WTC11 (cell line): ENCODE data around the gene CISH.

ENCODE experiments used
- CTCF ChIP-seq: fragments of 200-600 bp; IDR thresholded peaks from 2 replicates; pipeline ENCODE4 v1.8.0; 2022; ENCODE audit warnings: antibody characterized with exemption
- SMAD3 ChIP-seq: sonication (generic); formaldehyde crosslinking; IDR thresholded peaks from 2 replicates; pipeline ENCODE4 v1.8.0; 2022; ENCODE audit warnings: missing genetic modification reagents, mild to moderate bottlenecking, borderline replicate concordance
- ZBTB21 ChIP-seq: sonication (generic); formaldehyde crosslinking; IDR thresholded peaks from 2 replicates; pipeline ENCODE4 v1.8.1; 2023; ENCODE audit warnings: mild to moderate bottlenecking, missing genetic modification reagents, borderline replicate concordance
- TF ChIP-seq, protein P1 (sequence below): sonication (generic); formaldehyde crosslinking; IDR thresholded peaks from 2 replicates; pipeline ENCODE4 v1.8.1; 2023; ENCODE audit warnings: mild to moderate bottlenecking, missing genetic modification reagents, borderline replicate concordance
- TF ChIP-seq, protein P2 (sequence below): sonication (generic); formaldehyde crosslinking; IDR thresholded peaks from 2 replicates; pipeline ENCODE4 v1.8.1; 2022; ENCODE audit warnings: mild to moderate bottlenecking, missing genetic modification reagents, moderate library complexity, borderline replicate concordance

DNA sequence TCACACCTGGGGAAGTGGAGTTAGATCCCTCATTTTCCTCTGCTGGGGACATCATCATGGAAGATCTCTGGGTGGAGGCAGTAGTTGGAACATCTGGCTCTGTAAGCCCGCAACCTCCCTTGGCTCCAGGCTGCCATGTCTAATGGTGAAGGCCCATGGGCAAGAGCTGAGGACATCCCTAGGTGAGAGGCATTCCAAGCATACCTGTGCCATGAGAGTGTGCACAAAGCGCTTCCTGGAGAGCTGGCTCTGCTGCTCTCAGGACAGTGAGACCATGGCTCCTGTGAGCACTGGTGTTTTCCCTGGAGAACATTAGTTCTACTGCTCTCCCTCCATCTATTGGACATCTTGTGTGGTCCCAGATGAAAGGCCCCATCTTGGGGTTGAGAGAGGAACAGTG lies 13.1 kb upstream of the CISH start:
- TF ChIP-seq ZBTB21 (CRISPR knock-in tag) (no peak), CTCF (no peak), SMAD3 (CRISPR knock-in tag) (no peak)
- TF ChIP-seq, protein P1, sequence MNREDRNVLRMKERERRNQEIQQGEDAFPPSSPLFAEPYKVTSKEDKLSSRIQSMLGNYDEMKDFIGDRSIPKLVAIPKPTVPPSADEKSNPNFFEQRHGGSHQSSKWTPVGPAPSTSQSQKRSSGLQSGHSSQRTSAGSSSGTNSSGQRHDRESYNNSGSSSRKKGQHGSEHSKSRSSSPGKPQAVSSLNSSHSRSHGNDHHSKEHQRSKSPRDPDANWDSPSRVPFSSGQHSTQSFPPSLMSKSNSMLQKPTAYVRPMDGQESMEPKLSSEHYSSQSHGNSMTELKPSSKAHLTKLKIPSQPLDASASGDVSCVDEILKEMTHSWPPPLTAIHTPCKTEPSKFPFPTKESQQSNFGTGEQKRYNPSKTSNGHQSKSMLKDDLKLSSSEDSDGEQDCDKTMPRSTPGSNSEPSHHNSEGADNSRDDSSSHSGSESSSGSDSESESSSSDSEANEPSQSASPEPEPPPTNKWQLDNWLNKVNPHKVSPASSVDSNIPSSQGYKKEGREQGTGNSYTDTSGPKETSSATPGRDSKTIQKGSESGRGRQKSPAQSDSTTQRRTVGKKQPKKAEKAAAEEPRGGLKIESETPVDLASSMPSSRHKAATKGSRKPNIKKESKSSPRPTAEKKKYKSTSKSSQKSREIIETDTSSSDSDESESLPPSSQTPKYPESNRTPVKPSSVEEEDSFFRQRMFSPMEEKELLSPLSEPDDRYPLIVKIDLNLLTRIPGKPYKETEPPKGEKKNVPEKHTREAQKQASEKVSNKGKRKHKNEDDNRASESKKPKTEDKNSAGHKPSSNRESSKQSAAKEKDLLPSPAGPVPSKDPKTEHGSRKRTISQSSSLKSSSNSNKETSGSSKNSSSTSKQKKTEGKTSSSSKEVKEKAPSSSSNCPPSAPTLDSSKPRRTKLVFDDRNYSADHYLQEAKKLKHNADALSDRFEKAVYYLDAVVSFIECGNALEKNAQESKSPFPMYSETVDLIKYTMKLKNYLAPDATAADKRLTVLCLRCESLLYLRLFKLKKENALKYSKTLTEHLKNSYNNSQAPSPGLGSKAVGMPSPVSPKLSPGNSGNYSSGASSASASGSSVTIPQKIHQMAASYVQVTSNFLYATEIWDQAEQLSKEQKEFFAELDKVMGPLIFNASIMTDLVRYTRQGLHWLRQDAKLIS (CRISPR knock-in tag): no peak
- TF ChIP-seq, protein P2, sequence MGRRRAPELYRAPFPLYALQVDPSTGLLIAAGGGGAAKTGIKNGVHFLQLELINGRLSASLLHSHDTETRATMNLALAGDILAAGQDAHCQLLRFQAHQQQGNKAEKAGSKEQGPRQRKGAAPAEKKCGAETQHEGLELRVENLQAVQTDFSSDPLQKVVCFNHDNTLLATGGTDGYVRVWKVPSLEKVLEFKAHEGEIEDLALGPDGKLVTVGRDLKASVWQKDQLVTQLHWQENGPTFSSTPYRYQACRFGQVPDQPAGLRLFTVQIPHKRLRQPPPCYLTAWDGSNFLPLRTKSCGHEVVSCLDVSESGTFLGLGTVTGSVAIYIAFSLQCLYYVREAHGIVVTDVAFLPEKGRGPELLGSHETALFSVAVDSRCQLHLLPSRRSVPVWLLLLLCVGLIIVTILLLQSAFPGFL: no peak
